HG02840 (cell line): ENCODE results near the gene GAA.
"Not testable (repeated sequence)": the region's sequence is repeated elsewhere in the genome, so short reads cannot be mapped to it uniquely, and the experiment has no call there.

Source experiments
- ATAC-seq: cut with Tn5 transposase; IDR thresholded peaks from one replicate; pipeline ENCODE4 v1.9.1; 2021; ENCODE audit warnings: mild to moderate bottlenecking, moderate library complexity, moderate number of reproducible peaks; ENCODE audit not compliant: unreplicated experiment, low FRiP score

The GAA gene

GRCh38 chr17:80138856-80139426, 37.6 kb downstream of the GAA start:
- no peak for ATAC-seq

DNA sequence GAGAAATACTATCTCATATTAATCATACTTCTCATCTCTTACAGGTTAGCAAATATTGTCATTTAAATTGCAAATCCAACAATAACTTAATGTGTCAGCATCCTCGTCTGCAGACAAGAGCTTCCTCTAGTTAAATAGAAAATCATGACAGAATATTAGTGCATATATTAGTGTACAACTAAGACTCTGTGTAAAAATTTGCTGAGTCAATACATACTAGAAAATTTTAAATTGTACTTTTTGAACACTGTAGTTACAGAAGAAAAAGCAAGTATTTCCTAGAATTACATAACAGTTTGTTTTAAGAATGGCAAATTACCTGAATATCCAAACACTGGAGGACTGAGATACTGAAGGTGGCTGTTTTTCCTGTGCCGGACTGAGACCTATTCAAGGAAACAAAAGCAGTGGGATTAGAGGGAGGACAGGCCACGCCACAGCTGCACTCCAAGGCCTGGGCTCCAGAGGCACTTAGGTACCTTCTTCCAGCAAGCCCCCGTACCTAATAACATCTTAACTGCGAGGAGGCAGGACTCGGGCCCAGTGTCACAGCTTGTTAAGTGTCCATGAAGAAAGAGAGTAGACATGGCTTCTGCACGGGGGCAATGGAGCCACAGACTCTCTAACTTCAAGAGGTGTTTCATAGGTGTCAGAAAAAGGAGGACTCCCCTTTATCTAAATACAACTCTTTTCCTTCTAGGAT, 40.2 kb downstream of the GAA start:
- ATAC-seq = no peak

DNA sequence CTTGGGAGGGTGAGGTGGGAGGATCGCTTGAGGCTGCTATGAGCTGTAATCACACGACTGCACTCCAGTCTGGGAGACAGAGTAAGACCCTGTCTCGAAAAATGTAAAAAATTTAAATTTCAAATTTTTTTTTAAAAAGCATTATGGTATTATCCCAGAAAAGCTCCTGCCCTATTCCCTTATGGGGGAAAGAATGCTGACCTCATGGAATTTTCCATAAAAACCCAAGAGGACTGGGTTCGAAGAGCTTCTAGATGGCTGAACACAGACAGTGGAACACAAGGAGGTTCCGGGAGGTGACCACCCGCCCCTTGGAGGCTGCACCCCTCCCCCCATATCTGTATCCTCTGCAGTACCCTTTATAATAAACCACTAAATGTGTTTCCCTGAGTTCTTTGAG, 41.5 kb downstream of the GAA start:
- no peak for ATAC-seq

DNA sequence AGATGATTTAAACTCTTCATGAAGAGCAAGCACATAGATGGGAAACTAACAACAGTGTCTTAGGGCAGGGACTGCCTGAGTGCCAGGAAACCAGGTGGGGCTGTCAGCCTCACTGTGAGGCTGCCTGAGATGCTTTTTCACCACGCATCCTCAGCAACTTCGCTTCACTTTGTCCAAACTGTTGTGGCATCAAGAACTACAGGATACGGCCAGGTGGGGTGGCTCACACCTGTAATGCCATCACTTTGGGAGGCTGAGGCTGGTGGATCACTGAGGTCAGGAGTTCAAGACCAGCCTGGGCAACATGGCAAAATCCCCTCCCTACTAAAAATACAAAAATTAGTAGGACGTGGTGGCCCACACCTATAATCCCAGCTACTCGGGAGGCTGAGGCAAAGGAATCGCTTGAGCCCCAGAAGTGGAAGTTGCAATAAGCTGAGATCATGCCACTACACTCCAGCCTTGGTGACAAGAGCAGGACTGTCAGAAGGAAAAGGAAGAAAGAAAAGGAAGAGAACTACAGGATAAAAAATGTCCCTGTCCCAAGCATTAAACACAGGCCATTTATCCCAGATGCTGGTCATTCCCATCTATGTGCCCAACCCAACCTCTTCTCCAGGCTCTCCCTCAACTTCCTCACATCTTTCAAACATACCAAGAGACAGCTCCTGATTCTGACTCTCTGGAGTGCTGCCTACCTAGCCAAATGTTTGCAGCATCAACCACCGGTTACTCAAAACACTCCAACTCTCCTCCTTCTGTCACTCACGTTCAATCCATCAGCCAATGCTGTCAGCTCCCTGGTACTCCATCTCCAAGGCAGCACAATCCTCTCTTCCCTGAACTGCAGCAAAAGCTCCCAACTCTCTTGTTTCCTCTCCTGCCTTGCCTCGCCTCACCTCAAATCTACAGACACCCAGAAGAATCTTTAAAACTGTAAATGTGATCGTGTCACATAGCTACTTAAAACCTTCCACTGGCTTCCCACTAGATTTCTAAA, 44.0 kb downstream of the GAA start:
- no peak for ATAC-seq

DNA sequence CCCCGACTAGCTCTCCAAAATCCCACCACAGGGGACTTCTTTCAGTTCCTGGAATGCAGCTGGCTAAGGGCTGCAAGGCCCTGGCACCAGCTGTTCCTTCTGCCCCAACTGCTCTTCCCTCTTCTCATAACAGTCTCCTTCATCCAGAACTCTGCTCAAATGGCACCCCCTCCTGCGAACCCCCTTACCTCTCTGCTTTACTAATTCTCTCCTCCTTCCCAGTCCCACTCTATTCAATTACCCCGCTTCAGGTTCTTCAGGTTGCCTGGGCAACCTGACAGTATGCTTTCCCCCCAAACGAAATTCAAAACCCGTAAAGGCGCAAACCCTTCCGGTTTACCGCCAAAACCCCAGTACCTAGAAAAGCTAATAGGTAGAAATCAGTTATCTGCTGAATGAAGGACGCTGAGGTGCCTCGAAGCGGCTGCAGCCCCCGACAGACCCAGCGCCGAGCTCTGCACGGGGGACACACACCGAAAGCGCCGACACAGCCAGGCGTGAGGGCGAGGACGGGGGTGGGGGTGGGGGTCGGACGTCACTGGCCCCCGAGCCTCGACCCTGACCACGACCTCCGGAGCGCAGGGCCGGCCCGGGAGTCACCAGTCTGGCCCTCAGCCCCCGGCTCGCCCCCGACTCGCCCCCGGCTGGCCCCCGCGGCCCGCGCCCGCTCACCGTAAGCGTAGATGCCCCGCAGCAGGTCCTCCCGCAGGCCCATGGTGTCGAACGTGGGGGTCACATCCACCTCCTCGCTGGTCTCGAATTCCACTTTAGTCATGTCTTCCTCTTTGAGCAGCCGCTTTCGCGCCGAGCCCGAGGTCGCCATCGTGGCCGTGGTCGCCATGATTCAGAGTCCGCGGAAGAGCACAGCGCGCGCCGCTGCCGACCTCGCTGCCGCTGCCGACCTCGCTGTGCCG, 45.0 kb downstream of the GAA start:
- peak; percentile 19 for ATAC-seq

- peak; percentile 86 for ATAC-seq
These were observed 45.8 kb downstream of the GAA start, which contains the start of gene EIF4A3 for GRCh38 chr17:80147035-80147822. Gene EIF4A3 (minus strand): TSS chr17:80147128. CDS start chr17:80146961, 167 bp downstream.

- no peak for ATAC-seq
These were observed 50.0 kb downstream of the GAA start for GRCh38 chr17:80151333-80151732.

- no peak for ATAC-seq
These were observed 50.8 kb downstream of the GAA start for GRCh38 chr17:80152081-80152702.

- peak; percentile 70 for ATAC-seq
These were observed 51.6 kb downstream of the GAA start for GRCh38 chr17:80153004-80153403.

DNA sequence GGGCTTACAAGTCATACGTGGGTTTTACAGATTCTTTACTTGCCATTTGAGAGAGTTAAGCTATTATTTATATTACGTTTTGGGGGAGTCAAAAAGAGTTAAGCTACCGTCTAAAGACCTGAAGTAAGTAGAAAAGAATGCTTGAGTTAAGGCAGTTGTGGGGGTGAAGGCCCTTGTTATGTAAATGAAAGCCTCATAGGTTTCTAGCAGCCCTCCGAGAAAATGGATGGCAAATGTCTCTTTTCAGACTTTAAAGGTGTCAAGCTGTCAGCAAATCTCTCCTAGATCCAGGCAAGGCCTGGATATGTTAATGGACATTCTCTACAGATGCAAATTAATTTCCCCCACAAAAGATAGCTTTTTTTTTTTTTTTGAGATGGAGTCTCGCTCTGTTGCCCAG, 52.8 kb downstream of the GAA start:
- ATAC-seq = no peak

DNA sequence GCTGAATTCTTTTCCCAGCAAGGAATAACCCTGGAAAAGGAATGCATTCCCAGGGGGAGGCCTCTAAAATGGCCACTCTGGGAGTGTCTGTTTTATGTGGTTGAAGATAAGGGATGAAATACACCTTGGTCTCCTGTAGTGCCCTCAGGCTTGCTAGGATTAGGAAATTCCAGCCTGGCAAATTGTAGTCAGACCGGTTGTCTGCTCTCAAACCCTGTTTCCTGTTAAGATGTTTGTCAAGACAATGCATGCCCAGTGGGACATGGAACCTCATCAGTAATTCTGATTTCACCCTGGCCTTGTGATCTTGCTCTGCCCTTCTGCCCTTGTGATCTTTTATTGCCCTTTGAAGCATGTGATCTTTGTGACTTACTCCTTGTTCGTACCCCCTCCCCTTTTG, 54.2 kb downstream of the GAA start:
- not testable (repeated sequence) for ATAC-seq

GRCh38 chr17:80158846-80159245, 57.5 kb downstream of the GAA start:
- no peak for ATAC-seq

GRCh38 chr17:80160536-80160935, 59.2 kb downstream of the GAA start:
- ATAC-seq = no peak

- no peak for ATAC-seq
These were observed 62.0 kb downstream of the GAA start for GRCh38 chr17:80163336-80163735.

- no peak for ATAC-seq
These were observed 62.8 kb downstream of the GAA start for GRCh38 chr17:80164185-80164584.

DNA sequence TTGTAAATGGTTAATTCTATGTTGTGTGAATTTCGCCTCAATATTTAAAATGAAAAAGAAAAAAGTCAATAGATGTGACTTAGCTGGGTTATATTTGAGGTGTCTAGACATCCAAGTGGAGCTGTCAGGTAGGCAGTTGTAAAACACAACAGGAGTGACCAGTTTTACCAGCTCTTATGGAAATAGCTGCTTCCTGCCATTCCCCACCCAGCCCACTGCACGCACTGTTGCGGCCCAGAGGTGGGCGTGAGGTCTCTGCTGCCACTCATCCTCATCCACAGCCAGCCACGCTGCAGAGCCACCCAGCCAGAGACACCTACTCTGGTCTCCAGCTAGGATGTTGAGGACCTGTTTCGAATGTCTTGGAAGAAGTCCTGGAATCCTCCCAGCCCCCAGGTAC, 65.1 kb downstream of the GAA start:
- ATAC-seq = no peak

- no peak for ATAC-seq
These were observed 67.0 kb downstream of the GAA start for GRCh38 chr17:80168371-80168770.

DNA sequence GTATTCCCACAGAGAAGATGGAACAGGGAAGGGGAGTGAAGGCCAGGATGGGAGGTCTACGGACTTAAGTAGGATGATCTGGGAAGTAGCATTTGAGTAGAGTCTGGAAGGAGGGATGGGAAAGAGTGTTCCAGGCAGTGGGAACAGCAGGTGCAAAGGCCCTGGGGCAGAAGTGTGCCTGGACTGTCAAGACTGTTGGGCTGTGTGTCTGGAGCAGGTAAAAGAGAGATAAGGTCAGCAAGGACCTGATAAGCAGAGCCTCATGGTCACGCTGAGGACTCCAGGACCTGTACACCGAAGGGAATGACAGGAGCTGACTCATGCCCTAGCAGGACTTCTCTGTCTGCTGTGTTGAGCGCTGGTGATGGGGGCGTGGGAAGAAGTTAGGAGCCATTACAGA, 67.7 kb downstream of the GAA start:
- no peak for ATAC-seq
